HG02623 (cell line): Measurements from ENCODE around the gene TMEM100.
A peak's percentile ranks its signal among the peaks of the same experiment; 100 is the strongest.

ENCODE experiments used
- ATAC-seq: cut with Tn5 transposase; IDR thresholded peaks from one replicate; pipeline ENCODE4 v1.9.1; 2021; ENCODE audit warnings: moderate library complexity; ENCODE audit not compliant: unreplicated experiment

TMEM100 gene

DNA sequence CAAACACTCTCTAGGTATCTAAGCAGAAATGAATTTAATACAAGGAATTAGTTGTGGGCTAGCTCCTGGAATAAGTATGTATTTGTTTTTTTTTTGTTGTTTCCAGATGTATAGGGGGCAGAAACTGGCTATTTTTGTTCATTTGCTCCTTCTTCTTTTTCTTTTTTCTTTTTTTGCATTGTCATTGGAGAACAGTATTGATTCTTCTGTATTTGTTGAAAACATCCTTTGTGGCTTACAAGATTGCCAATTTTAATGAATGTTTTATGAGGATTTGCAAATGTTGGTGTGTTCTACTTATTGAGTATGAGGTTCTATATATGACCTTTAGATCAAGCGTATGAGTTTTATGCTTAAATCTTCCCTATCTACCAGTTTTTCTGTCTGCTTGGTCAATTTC is 22.6 kb upstream of the TMEM100 start:
- no peak for ATAC-seq

DNA sequence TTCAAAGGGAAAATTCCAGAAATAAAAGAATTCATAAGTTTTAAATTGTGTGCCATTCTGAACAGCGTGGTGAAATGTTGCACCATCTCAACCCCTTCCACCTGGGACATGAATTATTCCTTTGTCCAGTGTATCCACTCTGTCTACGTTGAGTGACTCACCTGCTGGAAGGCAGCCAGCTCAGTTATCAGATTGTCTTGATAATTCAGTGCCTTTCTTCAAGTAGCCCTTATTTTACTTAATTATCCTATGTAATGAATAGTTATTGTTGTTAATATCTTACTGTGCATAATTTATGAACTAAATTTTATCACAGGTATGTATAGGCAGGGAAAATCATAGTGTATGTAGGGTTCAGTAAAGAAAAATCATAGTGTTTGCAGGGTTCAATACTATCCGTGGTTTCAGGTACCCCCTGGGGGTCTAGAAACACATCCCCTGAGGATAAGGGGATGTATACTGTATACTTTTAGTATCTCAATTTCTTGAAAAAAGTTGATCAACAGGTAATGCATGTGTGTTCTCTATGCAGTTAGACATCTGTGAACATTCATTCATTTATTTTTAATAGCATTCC is 20.5 kb upstream of the TMEM100 start:
- ATAC-seq, result peak; percentile 18

DNA sequence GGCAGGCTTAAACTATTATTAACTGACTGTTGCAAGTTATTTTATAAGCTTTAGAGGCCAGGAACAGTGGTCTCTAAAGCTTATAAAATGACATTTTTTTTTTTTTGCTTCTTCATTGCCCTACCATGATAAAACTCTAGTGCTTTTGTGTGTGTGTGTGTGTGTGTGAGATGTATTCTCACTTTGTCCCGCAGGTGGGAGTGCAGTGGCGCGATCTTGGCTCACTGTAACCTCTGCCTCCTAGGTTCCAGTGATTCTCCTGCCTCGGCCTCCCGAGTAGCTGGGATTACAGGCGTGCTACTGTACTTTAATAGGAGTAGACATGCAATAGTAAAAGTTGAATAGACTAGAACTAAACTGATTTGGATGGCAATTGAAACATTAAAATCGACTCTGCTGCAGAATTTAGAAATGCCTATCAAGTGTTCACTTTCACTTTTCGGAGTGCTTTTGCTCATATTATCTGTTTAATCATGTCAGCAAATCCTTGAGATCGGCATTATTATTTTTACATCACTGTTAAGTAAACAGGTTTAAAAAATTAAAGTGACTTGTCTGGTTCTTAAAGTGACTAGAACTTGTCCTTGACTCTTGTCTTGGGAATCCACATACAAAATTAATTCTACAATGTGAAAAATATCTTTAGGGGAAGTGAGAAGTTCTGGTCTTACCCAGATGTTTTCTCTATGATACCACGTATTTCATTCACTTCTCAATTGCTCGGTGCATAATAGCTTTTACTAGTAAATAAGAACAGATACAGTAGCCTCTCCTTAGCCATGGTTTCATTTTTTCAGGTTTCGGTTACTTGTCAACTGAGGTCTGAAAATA is 19.8 kb upstream of the TMEM100 start:
- peak; percentile 90 for ATAC-seq

DNA sequence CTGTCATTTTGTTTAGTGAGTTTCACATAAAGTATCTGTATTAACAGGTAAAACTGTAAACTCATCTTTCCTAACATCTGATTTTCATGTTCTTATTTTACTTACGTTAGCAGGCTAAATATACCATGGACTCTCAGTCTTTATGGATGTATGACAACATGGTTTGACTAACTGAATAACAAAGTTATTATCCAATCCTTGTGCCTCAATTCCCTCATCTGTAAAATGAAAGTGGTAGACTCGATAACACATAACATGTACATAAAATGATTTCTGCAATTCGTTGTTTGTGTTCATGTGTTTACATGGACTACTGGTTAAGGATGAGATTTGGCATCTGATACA is 18.7 kb upstream of the TMEM100 start:
- ATAC-seq, result no peak

DNA sequence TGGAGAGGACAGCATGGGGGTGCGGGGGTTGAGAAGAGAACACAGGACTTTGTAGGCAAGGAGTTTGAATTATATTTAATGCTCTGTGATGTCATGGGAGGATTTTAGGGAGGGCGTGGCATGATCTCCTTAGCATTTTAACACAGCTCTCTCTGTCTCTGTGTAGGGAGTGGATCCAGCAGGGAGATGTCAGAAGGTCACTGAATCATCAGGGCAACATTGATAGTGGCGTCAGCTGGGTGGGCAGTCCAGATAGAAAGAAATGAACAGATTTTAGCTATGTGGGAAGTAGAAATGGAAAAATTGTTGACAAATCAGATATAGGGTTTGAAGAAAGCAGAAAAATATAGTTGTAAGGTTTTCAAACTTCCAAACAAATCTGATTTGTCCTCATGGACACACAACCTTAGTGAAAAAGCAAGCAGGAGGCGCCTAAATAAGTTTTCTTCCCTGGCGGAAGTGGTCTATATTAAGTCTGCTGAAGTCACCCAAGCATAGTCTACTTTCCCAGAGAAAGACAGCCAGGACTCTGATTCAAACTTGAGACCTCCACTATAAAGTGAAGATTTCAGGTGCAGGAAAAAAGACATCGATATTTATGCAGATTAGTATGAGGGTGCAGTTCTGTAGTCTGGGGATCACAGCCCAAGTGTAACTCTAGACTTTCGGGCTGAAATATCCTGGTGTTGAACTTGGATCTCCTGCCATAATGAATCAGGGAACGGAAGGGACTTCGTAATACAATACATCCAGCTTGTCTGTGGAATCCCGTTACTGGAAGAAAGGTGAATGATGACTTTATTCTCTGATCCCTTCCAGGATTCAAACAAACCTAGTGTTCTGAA is 18.1 kb upstream of the TMEM100 start:
- no peak for ATAC-seq

DNA sequence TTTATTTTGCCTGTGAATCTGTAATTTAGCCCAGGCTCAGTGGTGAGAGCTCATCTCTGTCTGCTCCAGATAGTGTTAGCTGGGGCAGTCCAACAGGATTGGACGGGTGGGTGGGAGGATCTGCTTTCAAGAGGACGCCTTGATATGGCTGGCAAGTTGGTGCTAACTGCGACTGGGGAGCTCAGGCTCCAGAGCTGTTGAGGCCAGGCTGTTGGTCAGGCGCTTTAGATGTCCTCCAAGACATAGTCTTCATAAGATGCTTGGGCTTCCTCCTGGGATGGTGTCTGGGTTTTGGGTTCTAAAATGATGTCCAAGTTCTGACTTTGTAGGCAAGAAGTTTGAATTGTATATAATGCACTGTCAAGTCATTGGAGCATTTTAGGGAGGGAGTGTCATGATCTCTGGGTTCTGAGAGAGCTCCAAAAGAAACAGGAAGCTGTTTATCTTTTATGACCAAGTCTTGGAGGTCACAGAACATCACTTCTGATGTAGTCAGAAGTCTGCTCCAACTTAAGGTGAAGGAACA is 15.4 kb upstream of the TMEM100 start:
- ATAC-seq, result no peak

DNA sequence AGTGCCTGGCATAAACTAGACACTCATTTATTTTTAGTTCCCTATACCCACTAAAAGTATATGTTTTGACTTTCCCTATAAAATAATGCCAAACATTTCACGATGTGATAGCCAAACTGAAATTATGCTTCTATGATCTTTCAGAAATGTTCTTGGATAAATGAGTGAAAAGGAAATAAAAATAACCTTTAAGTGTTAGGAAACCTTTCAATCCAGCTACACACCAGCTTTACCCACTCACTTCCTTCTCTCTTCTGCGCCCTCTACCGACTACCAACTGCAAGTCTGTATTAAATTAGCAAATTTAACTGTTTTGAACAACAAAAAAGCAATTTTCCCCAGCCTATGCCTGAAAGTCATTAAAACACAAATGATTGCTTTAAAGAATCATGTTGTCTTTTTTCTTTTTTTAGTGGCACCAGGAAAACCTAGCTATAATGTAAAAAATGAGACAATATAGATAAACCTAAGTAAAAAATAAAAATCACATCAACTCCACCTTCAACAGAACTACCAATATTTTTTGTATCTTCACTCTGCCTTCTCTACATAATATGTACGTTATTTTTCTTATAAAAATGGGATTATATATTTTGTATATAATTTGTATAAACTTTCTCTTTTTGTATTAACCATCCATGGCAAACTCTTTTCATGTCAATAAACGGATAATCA is 13.2 kb upstream of the TMEM100 start:
- ATAC-seq, result no peak

DNA sequence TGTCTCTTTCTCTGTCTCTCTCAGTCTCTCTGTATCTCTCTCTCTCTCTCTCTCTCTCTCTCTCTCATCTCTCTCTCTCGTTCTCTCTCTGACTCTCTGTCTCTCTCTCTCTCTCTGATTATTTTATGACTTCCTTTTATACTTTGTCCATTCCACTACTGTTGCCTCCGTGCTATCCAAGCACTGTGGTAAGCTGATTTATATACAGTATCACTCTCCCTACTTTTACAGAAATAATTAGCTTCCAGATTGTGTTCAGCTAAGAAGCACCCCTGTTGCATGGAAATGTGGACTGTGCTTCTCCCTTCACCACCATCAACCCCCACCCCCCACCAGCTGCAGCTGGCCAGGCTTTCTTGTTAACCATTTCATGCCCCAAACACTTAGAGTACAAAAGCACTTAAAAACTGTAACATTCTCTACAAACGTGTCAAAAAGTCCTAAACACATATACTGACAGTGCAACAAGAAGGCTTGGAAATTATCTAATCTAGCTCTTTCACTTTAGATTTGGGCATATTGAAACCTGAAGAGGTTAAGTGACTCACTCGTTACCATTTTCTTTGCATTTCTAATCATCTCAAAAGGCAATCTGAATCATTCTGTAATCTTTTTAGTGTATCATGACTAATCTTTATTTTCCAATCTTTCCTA is 11.6 kb upstream of the TMEM100 start:
- ATAC-seq, result peak; percentile 61

DNA sequence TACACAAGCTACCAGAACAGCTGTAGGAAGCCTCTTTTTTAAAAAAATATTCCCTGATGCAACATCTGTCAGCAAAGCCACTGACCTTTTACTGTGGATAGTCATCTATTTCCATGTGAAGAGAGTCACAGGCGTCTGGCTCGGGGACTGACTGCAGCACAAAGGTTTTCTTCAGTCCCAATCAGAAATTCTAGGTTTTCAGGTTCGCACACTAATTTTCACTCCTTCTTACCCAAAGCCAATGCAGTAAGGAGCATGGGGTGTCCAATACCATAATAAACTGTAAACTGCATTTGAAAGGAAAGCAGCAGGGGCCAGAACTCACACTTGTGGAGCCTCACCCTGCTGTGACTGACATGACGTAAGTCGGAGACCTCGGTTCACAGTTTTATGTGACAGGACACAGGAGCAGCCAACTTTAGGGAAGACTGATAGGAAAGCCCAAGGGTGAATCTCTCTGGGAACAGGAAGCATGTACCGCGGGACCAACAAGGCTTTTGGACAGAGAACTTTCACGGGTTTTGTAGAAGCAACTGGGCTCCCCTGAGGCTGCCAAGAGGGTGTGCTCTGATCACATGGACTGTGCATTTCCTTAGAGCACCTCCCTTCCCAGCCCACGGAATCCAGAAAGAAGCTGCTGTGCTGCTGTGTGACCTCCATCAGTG is 9.1 kb upstream of the TMEM100 start:
- no peak for ATAC-seq

DNA sequence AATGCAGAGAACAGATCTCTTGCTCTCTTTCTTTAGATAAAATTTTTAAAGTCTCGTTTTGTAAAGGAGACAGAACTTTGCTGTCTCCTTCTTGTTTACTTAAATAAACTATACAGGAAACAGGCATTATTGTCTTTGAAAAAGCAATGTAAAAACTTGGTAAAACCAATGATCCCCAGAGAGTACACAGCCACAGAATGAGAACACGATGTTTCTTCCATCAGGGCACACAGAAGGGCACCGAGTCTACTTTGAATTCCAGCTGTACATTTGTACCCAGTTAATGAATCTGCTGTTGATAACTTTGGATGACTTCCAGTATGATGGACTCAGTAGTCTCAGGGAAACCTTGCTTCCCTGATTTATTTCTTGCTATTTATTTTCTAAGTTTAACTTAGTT is 8.1 kb upstream of the TMEM100 start:
- no peak for ATAC-seq

DNA sequence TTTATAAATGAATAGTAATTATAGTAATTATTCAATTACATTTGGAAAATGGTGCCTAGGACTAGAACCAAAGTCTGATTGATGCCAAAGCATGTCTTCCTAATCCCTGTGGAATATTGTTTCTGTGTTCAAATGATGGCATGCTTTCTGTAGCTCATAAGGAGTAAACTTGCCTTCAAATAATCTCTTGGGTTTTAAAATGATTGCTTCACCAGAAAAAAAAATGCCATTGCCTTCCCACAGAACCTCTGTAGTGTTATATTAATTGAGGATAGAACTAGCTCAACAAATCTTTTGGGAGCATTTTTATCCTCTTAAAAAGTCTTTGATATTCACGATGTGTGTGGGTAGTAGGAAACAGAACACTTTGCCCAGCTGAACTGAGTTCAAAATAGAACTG is 7.7 kb upstream of the TMEM100 start:
- ATAC-seq, result no peak

DNA sequence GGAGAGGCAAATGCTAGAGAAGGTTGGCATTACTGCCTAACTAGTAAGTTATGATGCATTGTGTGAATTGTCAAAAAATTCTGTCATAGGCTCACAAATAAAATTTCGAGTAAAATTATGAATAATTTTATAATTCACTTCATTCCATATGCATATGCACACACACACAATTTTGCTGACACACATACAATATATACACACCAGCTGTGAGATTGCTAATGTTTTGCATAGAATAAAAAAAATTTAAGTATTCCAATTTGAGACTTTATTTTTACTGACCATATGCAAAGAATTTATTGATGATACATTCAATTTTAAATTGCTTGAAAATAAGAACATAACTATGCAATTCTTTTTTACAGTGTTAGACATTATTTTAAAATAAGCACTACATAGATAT is 6.8 kb upstream of the TMEM100 start:
- ATAC-seq, result no peak

DNA sequence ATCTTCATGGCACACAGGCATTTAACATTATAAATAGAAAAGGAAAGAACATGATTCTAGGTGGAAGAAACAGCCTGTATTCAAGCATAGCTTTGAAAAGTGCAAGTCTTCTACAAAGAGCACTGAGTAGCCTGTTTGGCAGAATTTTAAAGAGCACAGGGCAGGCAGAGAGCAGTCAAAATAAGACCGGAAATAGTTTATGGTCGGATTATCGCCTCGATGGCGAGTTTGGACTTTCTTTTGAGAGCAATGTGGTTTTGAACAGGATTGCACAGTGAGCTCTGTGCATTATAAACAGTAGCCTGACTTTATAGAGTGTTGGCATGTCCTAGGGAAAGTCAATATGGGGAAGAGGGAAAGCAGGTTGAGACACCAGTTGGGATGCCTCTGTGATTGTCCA is 6.2 kb upstream of the TMEM100 start:
- no peak for ATAC-seq

DNA sequence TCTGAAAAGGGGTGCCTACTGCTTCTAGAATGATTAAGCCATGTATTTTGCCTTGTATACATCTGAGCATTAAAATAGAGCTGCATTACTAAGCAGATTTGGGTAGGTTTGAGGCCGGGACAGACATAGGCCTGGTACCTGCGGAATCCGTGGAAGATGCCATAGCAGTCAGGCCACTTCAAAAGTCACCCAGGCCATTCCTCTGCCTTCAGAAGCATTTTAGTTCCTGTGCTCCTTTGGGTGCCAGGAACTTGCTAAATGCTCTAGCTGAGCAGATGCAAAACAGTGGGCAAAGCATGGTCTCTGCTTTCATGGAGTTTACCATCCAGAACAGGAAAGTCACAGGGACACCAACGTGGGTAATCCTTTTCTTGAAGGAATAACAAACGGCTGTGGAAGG is 5.7 kb upstream of the TMEM100 start:
- ATAC-seq, result no peak

DNA sequence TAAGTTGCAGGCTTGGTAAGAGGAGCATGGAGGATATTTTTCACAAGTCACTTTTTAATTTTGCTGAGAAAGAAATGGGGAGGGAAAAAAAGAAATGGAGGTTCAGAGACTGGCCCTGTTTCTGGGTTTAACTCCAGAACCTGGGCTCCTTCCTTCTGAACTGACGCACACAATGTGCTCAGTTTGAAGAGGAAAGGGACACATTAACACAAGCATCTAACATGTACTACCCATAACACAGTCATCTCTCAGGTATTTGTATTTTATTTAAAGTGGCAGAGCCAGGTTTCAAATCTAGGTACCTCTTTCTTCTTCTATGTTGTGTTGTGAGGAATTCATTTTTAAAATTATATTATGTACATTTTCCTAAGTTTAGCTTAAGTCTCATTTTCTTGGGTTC is 5.3 kb upstream of the TMEM100 start:
- ATAC-seq, result no peak

DNA sequence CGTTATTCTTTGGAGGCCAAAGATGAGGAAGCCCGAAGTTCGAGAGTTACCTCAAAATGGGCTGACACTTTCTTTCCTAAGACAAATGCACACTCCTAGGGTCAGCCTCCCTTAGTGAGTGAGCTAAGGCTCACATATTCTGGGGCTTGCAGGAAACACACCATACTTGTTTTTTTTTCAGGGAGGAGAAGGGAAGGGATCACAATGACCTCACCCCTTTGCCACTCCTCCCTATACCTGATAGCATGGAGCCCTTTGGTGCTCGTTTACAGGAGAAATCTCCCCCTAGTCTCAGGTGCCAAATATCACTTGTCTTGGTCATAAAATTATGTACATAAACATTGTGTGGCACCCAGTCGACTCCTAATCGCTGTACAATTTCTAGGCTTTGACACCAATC is 4.6 kb upstream of the TMEM100 start:
- no peak for ATAC-seq

DNA sequence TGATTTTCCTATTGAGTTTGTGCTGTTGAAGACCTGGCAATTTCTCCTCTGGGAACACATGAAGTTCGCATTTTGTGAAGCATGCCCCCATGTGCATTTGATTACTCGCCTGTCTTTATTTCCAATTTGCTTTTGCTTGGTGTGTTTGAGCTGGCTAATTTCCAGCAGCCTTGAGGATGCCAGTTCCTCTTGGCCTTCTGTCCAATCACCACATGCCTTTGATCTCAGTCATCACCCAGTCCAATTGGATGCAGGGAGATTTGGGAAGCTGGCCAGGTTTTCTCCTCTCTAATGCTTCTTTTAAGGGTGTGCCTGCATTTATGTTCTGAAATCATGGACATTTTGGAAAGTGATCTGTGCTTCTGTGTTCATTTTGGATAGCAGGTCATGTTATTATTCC is 3.8 kb upstream of the TMEM100 start:
- no peak for ATAC-seq

DNA sequence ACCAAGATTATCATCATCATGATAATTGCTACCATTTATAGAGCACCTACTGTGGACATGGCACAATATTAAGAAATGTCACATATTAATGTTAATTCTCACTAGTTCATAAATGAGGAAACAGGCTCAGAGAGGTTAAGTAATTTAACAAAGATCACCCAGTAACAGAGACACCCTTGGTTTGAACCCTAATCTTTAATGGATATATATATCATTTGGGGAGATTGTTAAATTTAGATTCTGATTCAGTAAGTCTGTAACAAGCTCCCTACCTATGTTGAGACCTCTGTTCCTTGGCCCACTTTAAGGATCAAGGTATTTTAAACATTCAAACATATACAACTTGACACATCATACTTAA is 804 bp upstream of the TMEM100 start:
- no peak for ATAC-seq

DNA sequence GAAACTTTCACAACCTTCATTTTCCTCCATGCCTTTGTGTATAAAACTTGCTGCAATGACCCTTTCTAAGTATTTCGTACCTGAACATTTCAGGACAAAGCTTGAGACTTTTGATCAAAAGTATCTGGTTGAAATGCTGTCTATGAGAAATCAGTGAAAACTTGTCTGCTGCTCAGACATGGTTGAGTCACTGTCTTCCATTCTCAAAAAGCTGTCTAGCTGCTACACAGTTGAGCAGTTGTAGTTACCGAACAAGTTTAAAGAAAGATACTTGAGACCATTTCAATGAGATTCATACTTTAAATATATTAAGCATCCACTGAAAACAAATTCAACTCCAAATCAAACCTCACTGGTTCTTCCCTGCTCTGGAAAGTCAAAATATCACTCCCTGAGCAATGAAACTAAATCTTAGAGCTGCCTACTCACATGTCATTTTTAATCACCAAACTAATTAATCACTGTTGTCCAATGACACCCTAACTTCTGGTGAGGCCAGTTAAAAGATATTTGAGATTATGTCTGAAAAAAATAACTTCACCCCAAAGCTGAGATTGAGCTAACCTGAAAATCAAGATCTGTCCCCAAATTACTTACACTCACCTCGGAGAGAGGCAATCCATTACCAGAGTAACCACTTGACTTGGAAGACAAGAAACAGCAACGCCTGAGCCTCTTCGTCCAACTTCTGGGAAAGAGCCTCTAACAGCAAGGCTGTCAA is 488 bp downstream of the TMEM100 start:
- ATAC-seq, result no peak
